ENCODE data around the gene FGFBP1. TPM values are rescaled to one million over a fixed set of nuclear protein-coding genes. Genes with fewer than 3 reads are reported as not detected.

The FGFBP1 gene
- total and polyA plus RNA-seq, 7 donors, result 0.08 TPM; not detected in 6

DNA sequence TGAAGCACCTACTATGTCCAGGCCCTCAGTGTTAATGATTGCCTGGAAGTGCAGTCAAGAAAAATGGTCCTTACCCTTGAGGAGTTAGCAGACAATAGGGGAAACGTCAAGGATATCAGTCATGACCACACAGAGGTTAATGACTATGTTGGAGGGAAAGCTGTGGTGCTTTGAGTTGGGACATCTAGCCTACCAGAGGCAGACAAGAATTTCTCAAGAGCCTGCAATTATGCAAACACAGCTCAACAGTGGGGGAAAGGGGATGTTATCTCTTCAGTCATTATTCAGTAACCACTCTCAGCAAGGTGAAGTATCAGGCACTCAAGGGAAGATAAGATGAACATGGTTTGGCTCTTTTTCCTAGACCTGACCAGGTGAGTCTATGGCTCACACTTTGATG lies 7.0 kb upstream of the FGFBP1 start:
- ATAC-seq (no peak), DNase-seq (no peak)
- H3K9me3 ChIP-seq, result no peaks in the 10 kb centered on the region
- 70 to 86% (median 75%) methylated on average over 1 of the region's 1 CpG for WGBS, 3 donors
- no peaks in the 10 kb centered on the region for H3K4me1 ChIP-seq
- TF ChIP-seq, protein P1, sequence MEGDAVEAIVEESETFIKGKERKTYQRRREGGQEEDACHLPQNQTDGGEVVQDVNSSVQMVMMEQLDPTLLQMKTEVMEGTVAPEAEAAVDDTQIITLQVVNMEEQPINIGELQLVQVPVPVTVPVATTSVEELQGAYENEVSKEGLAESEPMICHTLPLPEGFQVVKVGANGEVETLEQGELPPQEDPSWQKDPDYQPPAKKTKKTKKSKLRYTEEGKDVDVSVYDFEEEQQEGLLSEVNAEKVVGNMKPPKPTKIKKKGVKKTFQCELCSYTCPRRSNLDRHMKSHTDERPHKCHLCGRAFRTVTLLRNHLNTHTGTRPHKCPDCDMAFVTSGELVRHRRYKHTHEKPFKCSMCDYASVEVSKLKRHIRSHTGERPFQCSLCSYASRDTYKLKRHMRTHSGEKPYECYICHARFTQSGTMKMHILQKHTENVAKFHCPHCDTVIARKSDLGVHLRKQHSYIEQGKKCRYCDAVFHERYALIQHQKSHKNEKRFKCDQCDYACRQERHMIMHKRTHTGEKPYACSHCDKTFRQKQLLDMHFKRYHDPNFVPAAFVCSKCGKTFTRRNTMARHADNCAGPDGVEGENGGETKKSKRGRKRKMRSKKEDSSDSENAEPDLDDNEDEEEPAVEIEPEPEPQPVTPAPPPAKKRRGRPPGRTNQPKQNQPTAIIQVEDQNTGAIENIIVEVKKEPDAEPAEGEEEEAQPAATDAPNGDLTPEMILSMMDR (IDR thresholded peaks at IDR 0.05), result no peak
- no peak overlapping the region for H3K4me3 ChIP-seq
- no peaks in the 10 kb centered on the region for H3K27me3 ChIP-seq (ENCODE audit: insufficient read depth in 3 of 3, low read length in 2 of 3)
- no peaks in the 10 kb centered on the region for H3K36me3 ChIP-seq (ENCODE audit: insufficient read depth in 1 of 2, low read depth in 1 of 2)
- no peak overlapping the region for H3K27ac ChIP-seq
- intact Hi-C loops (cut with DNase I), result no loop called here

DNA sequence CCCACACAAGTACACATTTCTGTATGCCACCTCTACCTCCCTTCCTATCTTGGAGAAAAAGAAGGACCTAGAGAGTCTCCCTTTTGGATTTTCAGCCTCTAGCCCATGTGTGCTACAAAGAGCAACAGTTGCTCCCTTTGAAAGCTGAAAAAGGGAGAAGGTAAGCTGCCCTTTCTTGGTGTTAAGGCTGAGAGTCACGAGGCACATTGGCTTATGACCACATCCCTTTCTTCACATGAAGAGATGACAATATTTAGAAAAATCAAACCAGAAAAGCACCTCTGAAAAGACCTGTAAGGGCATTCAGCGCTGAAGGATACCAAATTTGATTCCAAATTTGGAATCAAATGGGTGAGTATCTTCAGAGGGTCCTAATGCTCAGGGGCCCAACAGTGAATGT lies 6.4 kb upstream of the FGFBP1 start:
- no peak overlapping the region for H3K4me3 ChIP-seq
- intact Hi-C loops (cut with DNase I), result no loop called here
- DNase-seq (no peak), ATAC-seq (no peak)
- H3K27me3 ChIP-seq (ENCODE audit: insufficient read depth in 3 of 3, low read length in 2 of 3), result no peaks in the 10 kb centered on the region
- no peaks in the 10 kb centered on the region for H3K9me3 ChIP-seq
- H3K4me1 ChIP-seq, result no peaks in the 10 kb centered on the region
- 79 to 97% (median 86%) methylated on average over 2 of the region's 2 CpGs for WGBS, 3 donors
- TF ChIP-seq, protein P1 (IDR thresholded peaks at IDR 0.05), result no peak
- no peaks in the 10 kb centered on the region for H3K36me3 ChIP-seq (ENCODE audit: insufficient read depth in 1 of 2, low read depth in 1 of 2)
- H3K27ac ChIP-seq, result no peak overlapping the region

DNA sequence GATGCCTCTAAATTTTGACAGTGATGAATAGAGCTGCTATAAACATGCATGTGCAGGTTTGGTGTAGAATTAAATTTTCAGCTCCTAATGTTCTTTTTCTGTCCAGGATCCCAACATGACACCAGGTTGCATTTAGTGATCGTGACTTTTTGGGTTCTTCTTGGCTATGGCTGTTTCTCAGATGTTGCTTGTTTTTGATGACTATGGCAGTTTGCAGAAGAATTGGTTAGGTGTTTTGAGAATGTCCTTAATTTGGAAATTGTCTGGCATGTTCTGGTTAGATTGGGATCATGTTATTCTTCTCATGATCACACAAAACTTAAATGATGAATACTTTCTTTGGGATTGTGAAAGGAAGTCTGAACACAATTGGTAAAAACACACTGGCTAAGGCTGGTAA lies 3.7 kb upstream of the FGFBP1 start:
- no peaks in the 10 kb centered on the region for H3K36me3 ChIP-seq (ENCODE audit: insufficient read depth in 1 of 2, low read depth in 1 of 2)
- intact Hi-C loops (cut with DNase I), result no loop called here
- H3K27me3 ChIP-seq (ENCODE audit: insufficient read depth in 3 of 3, low read length in 2 of 3), result no peaks in the 10 kb centered on the region
- TF ChIP-seq, protein P1 (IDR thresholded peaks at IDR 0.05), result no peak
- no peaks in the 10 kb centered on the region for H3K4me1 ChIP-seq
- H3K27ac ChIP-seq, result no peak overlapping the region
- H3K4me3 ChIP-seq, result no peak overlapping the region
- ATAC-seq, result no peak
- H3K9me3 ChIP-seq, result no peaks in the 10 kb centered on the region
- DNase-seq, result no peak
- 65 to 80% (median 75%) methylated on average over 1 of the region's 1 CpG for WGBS, 3 donors

DNA sequence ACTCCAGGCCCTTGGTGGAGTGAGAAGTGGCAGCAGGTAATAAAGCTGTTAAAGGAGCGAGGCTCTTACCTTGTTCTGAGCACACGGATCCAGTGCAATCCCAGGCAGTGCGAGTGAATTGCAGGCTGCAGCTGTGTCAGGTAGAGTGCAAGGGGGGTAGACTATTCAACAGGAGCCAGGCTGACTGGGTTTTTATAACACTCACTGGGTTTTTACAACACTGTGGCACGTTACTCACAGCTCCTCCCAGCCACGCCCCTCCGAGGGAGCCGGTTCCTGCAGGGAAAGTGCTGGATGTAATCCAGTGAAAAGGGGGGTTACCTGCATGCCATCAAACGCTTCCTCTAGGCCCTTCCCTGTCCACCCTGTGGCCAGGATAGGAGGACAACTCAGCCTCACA lies 358 bp downstream of the FGFBP1 start:
- DNase-seq (no peak), ATAC-seq (no peak)
- Histone ChIP-seq H3K9me3 (no peaks in the 10 kb centered on the region), H3K4me3 (no peak overlapping the region), H3K36me3 (ENCODE audit: insufficient read depth in 1 of 2, low read depth in 1 of 2) (no peaks in the 10 kb centered on the region), H3K27me3 (ENCODE audit: insufficient read depth in 3 of 3, low read length in 2 of 3) (no peaks in the 10 kb centered on the region), H3K27ac (no peak overlapping the region), H3K4me1 (no peaks in the 10 kb centered on the region)
- intact Hi-C loops (cut with DNase I), result no loop called here
- TF ChIP-seq, protein P1 (IDR thresholded peaks at IDR 0.05), result no peak
- 44 to 47% (median 47%) methylated on average over 8 of the region's 8 CpGs for WGBS, 3 donors

DNA sequence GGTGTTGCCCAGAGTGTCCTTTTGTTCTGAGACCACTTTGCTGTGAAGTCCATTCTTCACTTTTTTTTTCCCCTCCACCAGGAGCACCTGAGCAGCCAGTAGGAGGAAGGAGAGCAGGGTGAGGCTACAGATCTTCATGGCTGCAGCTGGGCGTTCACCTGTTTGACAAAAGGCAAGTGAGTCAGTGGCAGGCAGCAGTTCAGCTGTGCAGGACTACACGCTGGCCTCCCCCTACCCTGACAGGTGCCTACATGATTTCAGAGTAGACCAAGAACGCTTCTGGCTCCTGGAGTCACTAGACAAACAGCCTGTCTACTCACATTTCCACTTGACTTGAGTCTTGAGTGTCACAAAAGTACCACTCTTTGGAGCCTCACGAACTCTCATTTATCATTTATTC lies 2.0 kb downstream of the FGFBP1 start:
- TF ChIP-seq, protein P1 (IDR thresholded peaks at IDR 0.05), result no peak
- Histone ChIP-seq H3K27ac (no peak overlapping the region), H3K36me3 (ENCODE audit: insufficient read depth in 1 of 2, low read depth in 1 of 2) (no peaks in the 10 kb centered on the region), H3K27me3 (ENCODE audit: insufficient read depth in 3 of 3, low read length in 2 of 3) (peaks cover 0 to 2% (median 0%) of the 10 kb centered on the region in 3 donors), H3K4me1 (no peaks in the 10 kb centered on the region), H3K9me3 (no peaks in the 10 kb centered on the region), H3K4me3 (no peak overlapping the region)
- DNase-seq (no peak), ATAC-seq (no peak)
- intact Hi-C loops (cut with DNase I), result no loop called here
- 55 to 66% (median 57%) methylated on average over 4 of the region's 4 CpGs for WGBS, 3 donors
